HUES6 (cell line): ENCODE results near the gene TSPAN18.

Source experiments
- H3K27ac ChIP-seq: 2 replicates; pipeline ENCODE4 v1.7.0; 2013; ENCODE audit warnings: low read depth, mild to moderate bottlenecking, low read length, inconsistent platforms
- H3K27me3 ChIP-seq: 2 replicates; pipeline ENCODE4 v1.6.1; 2013; ENCODE audit warnings: low read length; ENCODE audit not compliant: control insufficient read depth, insufficient read depth
- H3K36me3 ChIP-seq: 2 replicates; pipeline ENCODE4 v1.6.1; 2013; ENCODE audit warnings: low read length; ENCODE audit not compliant: control insufficient read depth, insufficient read depth
- H3K4me1 ChIP-seq: 2 replicates; pipeline ENCODE4 v1.6.1; 2013; ENCODE audit warnings: low read length; ENCODE audit not compliant: control insufficient read depth, insufficient read depth
- H3K4me3 ChIP-seq: 2 replicates; pipeline ENCODE4 v1.5.1; 2013; ENCODE audit warnings: low read depth, low read length
- H3K9ac ChIP-seq: one replicate; pipeline ENCODE4 v1.6.1; 2013; ENCODE audit warnings: mild to moderate bottlenecking, low read length
- H3K9me3 ChIP-seq: 2 replicates; pipeline ENCODE4 v1.6.1; 2013; ENCODE audit warnings: low read depth, low read length; ENCODE audit not compliant: control insufficient read depth, insufficient read depth

Gene TSPAN18

DNA sequence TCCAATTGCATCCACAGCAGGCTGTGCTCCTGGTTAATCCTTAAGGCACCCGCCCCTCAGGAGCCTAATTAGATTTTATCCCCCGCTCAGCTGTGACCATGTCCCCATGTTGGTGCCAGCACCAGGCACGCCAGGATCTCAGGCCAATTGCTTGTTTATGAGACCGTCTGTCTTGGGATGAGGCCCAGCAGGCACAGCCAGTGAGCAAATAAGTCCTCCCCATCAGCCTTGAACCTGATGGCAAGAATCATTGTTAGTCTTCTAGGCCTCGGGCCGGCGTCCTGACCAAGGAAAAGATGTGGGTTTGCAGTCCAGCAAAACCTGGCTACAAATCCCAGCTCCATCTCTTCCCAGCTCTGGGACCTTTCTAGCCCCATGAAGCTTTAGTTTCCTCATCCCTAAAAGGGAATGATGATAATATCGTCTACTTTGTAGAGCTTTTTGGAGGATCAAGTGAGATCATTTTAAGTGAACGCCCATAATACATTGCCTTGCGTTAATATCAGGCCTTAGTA is 166.6 kb downstream of the TSPAN18 start:
- no peak overlapping the region for H3K4me3 ChIP-seq
- H3K27me3 ChIP-seq: no peaks in the 10 kb centered on the region
- H3K4me1 ChIP-seq: peaks cover 22% of the 10 kb centered on the region
- H3K27ac ChIP-seq: no peak overlapping the region
- no peak overlapping the region for H3K9ac ChIP-seq
- no peaks in the 10 kb centered on the region for H3K9me3 ChIP-seq
- H3K36me3 ChIP-seq: no peaks in the 10 kb centered on the region

DNA sequence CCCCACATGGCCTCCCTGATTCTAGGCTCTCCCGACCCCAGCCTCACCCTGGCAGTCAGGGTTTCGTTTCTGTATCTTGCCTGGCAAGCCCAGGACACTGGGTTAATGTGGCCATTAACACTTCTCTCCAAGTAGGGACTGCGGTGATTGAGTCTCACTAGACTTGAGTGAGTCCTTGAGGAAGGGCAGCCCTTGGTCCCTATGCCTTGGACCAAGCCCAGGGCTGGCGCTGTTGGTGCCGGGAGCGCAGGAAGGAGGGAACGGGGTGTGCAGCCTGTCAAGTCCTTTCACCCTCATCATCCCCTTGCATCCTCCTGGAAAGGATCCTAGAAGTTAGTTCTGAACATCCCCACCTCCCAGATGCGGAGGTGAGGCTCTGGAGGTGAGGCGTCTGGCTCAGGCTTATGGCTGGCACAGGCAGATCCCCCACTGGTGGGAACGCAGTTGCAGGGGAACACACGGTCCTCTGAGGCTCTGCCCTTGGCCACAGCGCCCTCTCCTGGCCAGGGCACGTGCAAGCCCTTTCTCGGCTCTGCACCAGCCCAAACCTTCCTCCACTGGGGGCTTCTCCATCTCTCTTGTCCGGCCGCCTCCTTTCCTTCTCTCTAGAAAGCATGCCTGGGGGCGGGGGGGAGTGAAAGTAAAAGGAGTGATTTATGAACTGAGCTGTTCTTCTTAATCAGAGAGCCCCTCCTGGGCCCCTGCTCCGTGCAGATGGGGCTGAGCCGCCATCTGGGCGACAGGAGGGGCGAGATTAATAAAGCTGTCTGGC is 167.3 kb downstream of the TSPAN18 start:
- Histone ChIP-seq H3K4me1 (peaks cover 22% of the 10 kb centered on the region), H3K9ac (no peak overlapping the region), H3K27me3 (no peaks in the 10 kb centered on the region), H3K4me3 (no peak overlapping the region), H3K27ac (no peak overlapping the region), H3K36me3 (peaks cover 4% of the 10 kb centered on the region), H3K9me3 (peaks cover 6% of the 10 kb centered on the region; the same call in 1 of the 2 replicates)

DNA sequence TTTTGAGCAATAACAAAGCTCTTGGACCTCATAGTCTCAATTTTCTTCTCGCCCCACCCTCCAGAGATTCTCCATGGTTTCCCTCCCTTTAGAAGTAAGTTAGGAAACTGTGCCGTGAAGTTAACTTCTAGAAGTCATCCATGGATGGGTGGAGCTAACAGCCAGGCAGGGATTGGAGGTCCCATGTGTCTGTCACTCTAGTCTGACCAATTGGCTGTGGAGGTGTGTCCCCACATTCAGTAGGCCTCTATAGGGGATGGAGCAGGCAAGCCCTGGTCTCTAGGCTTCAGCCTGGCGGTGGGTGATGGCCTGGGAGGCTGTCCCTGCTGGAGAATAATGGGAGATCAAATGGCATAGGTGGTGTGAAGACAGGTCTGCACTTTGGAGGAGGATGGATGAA is 173.2 kb downstream of the TSPAN18 start:
- no peak overlapping the region for H3K4me3 ChIP-seq

DNA sequence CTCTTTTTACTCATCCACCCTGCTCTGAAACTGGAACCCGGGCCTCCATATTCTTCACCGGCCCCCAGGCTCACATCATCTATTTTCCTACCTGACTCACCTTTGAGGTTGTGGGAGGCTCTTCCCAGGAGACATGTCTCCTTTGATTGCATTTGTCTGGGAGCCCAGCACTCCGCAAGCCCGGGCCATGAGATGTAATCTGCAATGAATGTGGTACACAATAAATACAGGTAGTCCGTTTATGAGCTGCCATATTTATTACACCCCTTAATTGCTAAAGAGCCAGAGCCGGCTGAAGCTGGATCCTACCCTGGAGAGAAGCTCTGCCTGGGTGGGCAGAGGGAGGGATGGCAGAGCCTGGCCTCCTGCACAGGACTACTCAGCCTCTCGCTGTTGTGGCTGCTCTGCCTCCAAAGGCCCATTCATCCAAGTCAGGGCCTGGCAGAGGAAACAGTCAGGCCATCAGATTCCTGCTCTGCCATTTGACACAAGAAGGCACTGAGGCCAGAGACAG is 174.4 kb downstream of the TSPAN18 start:
- H3K36me3 ChIP-seq: peaks cover 4% of the 10 kb centered on the region
- peaks cover 6% of the 10 kb centered on the region; the same call in 1 of the 2 replicates for H3K9me3 ChIP-seq
- no peak overlapping the region for H3K9ac ChIP-seq
- H3K27me3 ChIP-seq: no peaks in the 10 kb centered on the region
- peaks cover 20% of the 10 kb centered on the region for H3K4me1 ChIP-seq
- H3K4me3 ChIP-seq: no peak overlapping the region
- H3K27ac ChIP-seq: no peak overlapping the region

More for the DNA sequence above, 173.2 kb downstream of the TSPAN18 start:
- Histone ChIP-seq H3K36me3 (peaks cover 4% of the 10 kb centered on the region), H3K9ac (no peak overlapping the region), H3K27ac (no peak overlapping the region), H3K27me3 (no peaks in the 10 kb centered on the region), H3K4me1 (peaks cover 9% of the 10 kb centered on the region; the same call in 1 of the 2 replicates), H3K9me3 (peaks cover 6% of the 10 kb centered on the region; the same call in 1 of the 2 replicates)

DNA sequence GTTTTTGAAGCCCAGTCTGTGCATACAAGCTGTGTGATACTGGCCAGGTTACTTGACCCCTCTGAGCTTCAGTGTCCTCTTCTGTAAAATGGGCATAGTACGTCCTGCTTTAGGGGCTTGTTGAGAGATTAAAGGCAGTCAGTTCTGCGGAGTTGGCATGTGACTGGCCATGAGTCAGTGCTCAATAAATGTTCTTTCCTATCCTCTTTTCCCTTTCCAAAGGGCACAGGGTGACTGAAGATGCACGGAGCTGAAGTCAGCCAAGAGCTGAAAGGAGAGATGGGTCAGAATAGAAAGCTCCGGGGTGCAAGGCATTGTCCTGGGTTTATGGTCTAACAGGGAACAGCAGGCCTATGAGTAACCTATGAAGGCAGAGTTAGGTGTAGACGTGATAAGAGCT is 175.0 kb downstream of the TSPAN18 start:
- Histone ChIP-seq H3K4me1 (peaks cover 20% of the 10 kb centered on the region), H3K27ac (no peak overlapping the region), H3K4me3 (no peak overlapping the region), H3K36me3 (peaks cover 4% of the 10 kb centered on the region), H3K9ac (no peak overlapping the region), H3K9me3 (peaks cover 6% of the 10 kb centered on the region; the same call in 1 of the 2 replicates), H3K27me3 (no peaks in the 10 kb centered on the region)

DNA sequence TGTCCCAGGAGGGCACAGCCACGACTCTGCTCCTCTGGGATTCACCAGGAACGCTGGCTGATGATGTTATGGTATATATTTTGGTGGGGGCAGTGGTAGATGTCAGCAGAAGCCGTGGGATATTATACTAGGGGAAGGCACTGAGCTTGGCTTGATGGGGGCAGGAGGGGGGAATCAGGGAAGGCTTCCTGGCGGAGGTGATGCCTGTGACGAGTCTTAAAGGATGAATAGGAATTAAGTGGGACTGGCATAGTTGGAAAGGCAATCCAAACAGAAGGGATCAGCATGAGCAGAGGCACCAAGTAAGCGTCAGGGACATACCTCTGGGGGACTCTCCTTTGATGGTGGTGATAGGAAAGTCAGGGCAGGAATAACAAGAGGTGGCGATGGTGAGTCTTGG is 176.3 kb downstream of the TSPAN18 start:
- H3K27ac ChIP-seq: no peak overlapping the region
- H3K4me3 ChIP-seq: no peak overlapping the region
- no peaks in the 10 kb centered on the region for H3K27me3 ChIP-seq
- H3K36me3 ChIP-seq: peaks cover 4% of the 10 kb centered on the region
- no peak overlapping the region for H3K9ac ChIP-seq
- peaks cover 20% of the 10 kb centered on the region for H3K4me1 ChIP-seq
- peaks cover 6% of the 10 kb centered on the region; the same call in 1 of the 2 replicates for H3K9me3 ChIP-seq

DNA sequence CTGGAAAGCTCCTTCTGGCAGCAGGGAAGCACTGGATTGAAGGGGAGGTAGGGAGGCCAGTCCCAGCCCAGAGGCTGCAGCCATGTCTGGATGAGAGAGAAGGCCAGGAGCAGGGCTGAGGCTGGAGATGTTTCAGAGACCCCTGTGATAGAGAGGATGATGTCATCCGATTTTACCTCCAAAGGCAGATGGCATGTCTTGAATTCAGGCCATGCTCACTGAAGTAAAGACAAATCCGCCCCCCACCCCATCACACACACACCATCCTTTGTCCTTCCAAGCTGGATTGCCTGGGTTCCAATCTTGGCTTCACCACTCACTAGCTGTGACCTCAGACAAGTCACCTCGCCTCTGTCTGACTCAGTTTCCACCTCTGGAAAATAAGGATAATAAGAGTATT is 176.8 kb downstream of the TSPAN18 start:
- Histone ChIP-seq H3K4me3 (no peak overlapping the region), H3K36me3 (peaks cover 4% of the 10 kb centered on the region), H3K27ac (no peak overlapping the region), H3K27me3 (no peaks in the 10 kb centered on the region), H3K9ac (no peak overlapping the region), H3K9me3 (peaks cover 5% of the 10 kb centered on the region; the same call in 1 of the 2 replicates), H3K4me1 (peaks cover 20% of the 10 kb centered on the region)

DNA sequence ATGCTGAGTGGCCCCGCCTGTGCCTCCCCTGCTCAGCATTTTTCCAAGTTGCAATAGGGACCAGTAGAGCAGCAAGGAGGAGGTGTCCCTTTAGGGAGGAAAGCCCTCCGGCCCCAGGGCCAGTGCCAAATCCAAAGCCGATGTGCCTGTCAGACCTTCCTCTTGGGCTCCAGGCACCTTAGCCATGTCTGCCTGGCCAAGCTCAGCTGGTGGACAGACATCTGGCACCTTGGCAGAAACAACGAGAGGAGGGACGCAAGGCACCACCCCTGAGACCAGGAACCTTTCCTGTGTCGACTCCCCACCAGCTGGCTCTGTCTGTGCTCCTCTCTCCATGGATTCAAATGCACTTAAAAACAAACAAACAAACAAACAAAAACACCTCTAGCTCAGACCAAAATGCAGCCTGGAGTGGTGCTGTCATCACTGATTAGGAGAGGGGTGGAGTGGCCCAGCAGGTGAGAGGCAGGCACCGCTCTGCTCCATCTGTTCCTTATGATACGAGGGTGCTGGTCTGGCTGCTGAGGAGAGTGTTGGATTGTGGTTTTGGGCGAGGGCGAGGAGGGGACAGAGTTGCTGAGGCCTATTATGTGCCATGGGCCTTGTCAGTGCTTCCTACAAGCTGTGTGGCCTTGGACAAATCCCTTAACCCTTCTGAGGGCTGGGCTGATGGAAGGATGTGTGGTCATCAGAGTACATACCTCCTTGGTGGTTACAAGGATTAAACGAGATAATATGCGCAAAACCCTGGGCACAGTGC is 177.7 kb downstream of the TSPAN18 start:
- Histone ChIP-seq H3K9ac (peak overlapping the region; percentile 8), H3K9me3 (no peaks in the 10 kb centered on the region), H3K27me3 (no peaks in the 10 kb centered on the region)

DNA sequence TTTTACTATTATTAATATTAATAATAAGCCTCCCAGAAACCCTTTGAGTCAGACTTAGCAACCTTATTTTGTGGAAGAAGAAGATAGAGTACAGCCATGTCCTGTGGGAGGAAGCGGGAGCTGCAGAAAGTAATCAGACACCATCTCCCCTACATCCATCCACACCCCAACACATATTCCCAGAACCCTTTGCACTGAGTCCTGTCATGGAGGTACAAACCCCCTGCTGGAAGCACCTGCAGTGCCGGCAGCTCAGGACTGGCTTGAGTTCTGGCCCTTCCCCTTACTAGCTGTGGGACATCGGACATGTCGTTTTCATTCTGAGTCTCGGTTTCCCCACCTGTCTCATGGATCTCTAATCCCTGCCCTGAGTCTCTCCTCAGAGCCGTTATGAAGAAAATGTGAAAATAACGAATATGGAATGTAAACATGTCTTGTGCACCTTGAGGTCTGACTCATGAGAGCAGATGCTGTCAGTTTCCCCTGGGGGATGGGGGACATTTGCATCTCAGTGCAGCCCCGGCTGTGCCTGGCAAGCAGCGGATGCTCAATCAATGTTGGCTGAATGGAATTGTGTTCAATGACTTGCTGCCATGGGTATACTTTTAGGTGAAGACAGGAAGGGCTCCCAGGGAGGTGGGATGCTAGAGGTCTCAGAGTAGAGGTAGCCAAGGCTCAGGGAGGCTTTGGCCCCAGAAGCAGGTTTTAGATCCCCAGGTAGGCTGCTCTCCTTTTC is 178.5 kb downstream of the TSPAN18 start:
- Histone ChIP-seq H3K9me3 (no peaks in the 10 kb centered on the region), H3K4me3 (no peak overlapping the region), H3K27ac (no peak overlapping the region), H3K27me3 (no peaks in the 10 kb centered on the region), H3K4me1 (peaks cover 20% of the 10 kb centered on the region), H3K9ac (no peak overlapping the region), H3K36me3 (no peaks in the 10 kb centered on the region)

More for the DNA sequence above, 177.7 kb downstream of the TSPAN18 start:
- no peaks in the 10 kb centered on the region for H3K36me3 ChIP-seq
- H3K4me1 ChIP-seq: peaks cover 20% of the 10 kb centered on the region
- H3K27ac ChIP-seq: no peak overlapping the region
- no peak overlapping the region for H3K4me3 ChIP-seq

DNA sequence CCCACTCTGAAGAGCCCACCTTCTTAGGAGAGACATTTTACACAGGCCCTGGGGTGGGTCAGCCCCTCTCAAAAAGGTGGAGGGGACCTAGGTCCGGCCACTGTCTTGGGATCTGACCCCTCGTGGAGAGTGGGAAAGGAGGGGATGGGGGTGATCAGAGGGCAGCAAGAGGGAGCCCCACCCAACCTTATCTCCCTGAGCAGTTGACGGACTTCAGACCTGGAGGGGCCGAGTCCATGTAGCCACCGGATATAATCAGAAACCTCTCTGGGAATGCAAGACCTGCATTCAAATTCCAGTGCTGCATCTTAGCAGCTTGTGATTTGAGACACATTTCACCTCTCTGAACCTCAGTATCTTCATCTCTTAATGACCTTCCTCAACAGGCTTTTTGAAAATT is 179.9 kb downstream of the TSPAN18 start:
- Histone ChIP-seq H3K4me1 (peaks cover 32% of the 10 kb centered on the region), H3K27ac (no peak overlapping the region), H3K9ac (no peak overlapping the region)

More for the DNA sequence above, 179.9 kb downstream of the TSPAN18 start:
- no peak overlapping the region for H3K4me3 ChIP-seq
- no peaks in the 10 kb centered on the region for H3K9me3 ChIP-seq
- H3K27me3 ChIP-seq: no peaks in the 10 kb centered on the region
- H3K36me3 ChIP-seq: no peaks in the 10 kb centered on the region
